NCI-H69 (cell line): ENCODE measurements around the gene PTH1R.

Experiments used
- DNase-seq: peaks from one replicate; lab custom pipeline; 2025; lab: John Stamatoyannopoulos, UW

PTH1R gene

GRCh38 chr3:46849686-46850467 is 27.6 kb upstream of the PTH1R start:
- DNase-seq: no peak

GRCh38 chr3:46850468-46850779 is 27.1 kb upstream of the PTH1R start:
- no peak for DNase-seq

- DNase-seq: no peak
These were observed 25.9 kb upstream of the PTH1R start for GRCh38 chr3:46851364-46852333.

- DNase-seq: no peak
These were observed 25.2 kb upstream of the PTH1R start for GRCh38 chr3:46852334-46852720.

- DNase-seq: no peak
These were observed 24.6 kb upstream of the PTH1R start for GRCh38 chr3:46852839-46853355.

- DNase-seq: no peak
These were observed 23.8 kb upstream of the PTH1R start for GRCh38 chr3:46853441-46854415.

GRCh38 chr3:46854555-46854991 is 22.9 kb upstream of the PTH1R start:
- no peak for DNase-seq

- DNase-seq: no peak
These were observed 20.7 kb upstream of the PTH1R start for GRCh38 chr3:46856576-46857471.

GRCh38 chr3:46857485-46858341 is 19.8 kb upstream of the PTH1R start:
- peak; percentile 16 for DNase-seq

GRCh38 chr3:46858456-46858855 is 19.1 kb upstream of the PTH1R start:
- DNase-seq: no peak

GRCh38 chr3:46859001-46859710 is 18.4 kb upstream of the PTH1R start:
- no peak for DNase-seq

GRCh38 chr3:46860017-46860809 is 17.3 kb upstream of the PTH1R start:
- peak; percentile 5 for DNase-seq

- no peak for DNase-seq
These were observed 16.5 kb upstream of the PTH1R start for GRCh38 chr3:46860810-46861604.

GRCh38 chr3:46861605-46862368 is 15.7 kb upstream of the PTH1R start:
- no peak for DNase-seq

GRCh38 chr3:46862369-46863025 is 15.0 kb upstream of the PTH1R start:
- no peak for DNase-seq

- DNase-seq: no peak
These were observed 14.2 kb upstream of the PTH1R start, which contains the start of gene MYL3 for GRCh38 chr3:46863261-46863782. TSS of gene MYL3 (minus strand) at chr3:46863444. CDS start at chr3:46863390, 54 bp downstream.
